HepG2 (cell line): ENCODE results near the gene NCAM2. TPM values are rescaled to one million over a fixed set of nuclear protein-coding genes. Genes with fewer than 3 reads are reported as not detected.

Experiments used
- ATAC-seq: fragments of 200-7000 bp; cut with Tn5 transposase; 3 replicates; pipeline ENCODE4 v1.9.1; 2020; ENCODE audit warnings: mild to moderate bottlenecking, moderate library complexity
- BruUV-seq: library from RNA; stranded (reverse); fragments of 400-500 nt; replicated peaks from 2 replicates; lab custom pipeline; 2021; lab: Mats Ljungman, UMichigan
- CTCF ChIA-PET: fragments of 300-600 bp; formaldehyde crosslinking; extraction: SDS; loops from one replicate; lab custom pipeline; 2021; ENCODE audit warnings: low total read pairs, inconsistent platforms, low intra/inter-chr PET ratio; lab: Yijun Ruan, JAX
- POLR2A ChIA-PET: fragments of 350-600 bp; sonication (Branson Sonifier 250); formaldehyde crosslinking; loops from one replicate; lab custom pipeline; 2020; ENCODE audit warnings: antibody characterized with exemption, inconsistent platforms; lab: Yijun Ruan, JAX
- DNase-seq: peaks from one replicate; pipeline ENCODE4 v3.0.0-alpha.2; 2015; ENCODE audit warnings: low spot score
- FAIRE-seq: peaks from 3 replicates; lab custom pipeline; 2011; peaks lifted over from hg19 to GRCh38; lab: Jason Lieb, UNC
- H2AFZ ChIP-seq: one replicate; pipeline ENCODE4 v1.6.1; 2011; ENCODE audit warnings: low read length, inconsistent platforms
- H3K27ac ChIP-seq: fragments of 300-600 bp; 3 replicates; pipeline ENCODE4 v1.8.0; 2011; ENCODE audit warnings: mixed run types, mild to moderate bottlenecking, mixed read lengths, low read length, inconsistent platforms; ENCODE audit not compliant: insufficient read depth; ENCODE audit errors: extremely low read length
- H3K27me3 ChIP-seq, 2 experiments: fragments of 200-600 bp in 1 of 2; 2 replicates in 1 of 2; 3 replicates in 1 of 2; pipeline versions ENCODE4 v1.6.0 to v1.8.0; 2011; ENCODE audit warnings: low read length in 2 of 2, mild to moderate bottlenecking in 2 of 2, moderate library complexity in 2 of 2, inconsistent platforms in 1 of 2; ENCODE audit not compliant: insufficient read depth in 2 of 2, control insufficient read depth in 1 of 2
- H3K36me3 ChIP-seq, 2 experiments: fragments of 200-600 bp in 1 of 2; replicated peaks in 1 of 2; 2 replicates in 1 of 2; 3 replicates in 1 of 2; pipeline versions ENCODE4 v1.5.1 to v1.8.0; 2011; ENCODE audit warnings: low read length in 2 of 2, inconsistent platforms in 1 of 2; ENCODE audit not compliant: insufficient read depth in 2 of 2, control insufficient read depth in 1 of 2
- H3K4me1 ChIP-seq: 2 replicates; pipeline ENCODE4 v1.5.1; 2012; ENCODE audit warnings: low read length, inconsistent platforms; ENCODE audit not compliant: insufficient read depth
- H3K4me2 ChIP-seq: 2 replicates; pipeline ENCODE4 v1.6.0; 2011; ENCODE audit warnings: low read depth, low read length, inconsistent platforms
- H3K4me3 ChIP-seq, 3 experiments: fragments of 200-600 bp in 1 of 3; sonication (generic), shearing (Covaris generic) in 1 of 3; replicated peaks in 1 of 3; 2 replicates each; pipeline ENCODE4 v1.5.1; 2011 to 2016; ENCODE audit warnings: low read length in 3 of 3, inconsistent platforms in 2 of 3, low read depth in 2 of 3, mild to moderate bottlenecking in 2 of 3, control low read depth in 1 of 3, mixed read lengths in 1 of 3; ENCODE audit not compliant: insufficient read depth in 1 of 3
- H3K79me2 ChIP-seq: one replicate; pipeline ENCODE4 v1.6.1; 2011; ENCODE audit warnings: low read length, inconsistent platforms; ENCODE audit not compliant: insufficient read depth
- H3K9ac ChIP-seq: 2 replicates; pipeline ENCODE4 v1.6.0; 2011; ENCODE audit warnings: mild to moderate bottlenecking, low read depth, low read length, inconsistent platforms; ENCODE audit not compliant: insufficient read depth
- H3K9me3 ChIP-seq: 2 replicates; pipeline ENCODE4 v1.5.1; 2012; ENCODE audit warnings: mild to moderate bottlenecking, low read length
- H4K20me1 ChIP-seq: 2 replicates; pipeline ENCODE4 v1.6.0; 2011; ENCODE audit warnings: inconsistent platforms, mild to moderate bottlenecking, low read length, moderate library complexity; ENCODE audit not compliant: insufficient read depth
- AFF4 ChIP-seq: sonication (generic); formaldehyde crosslinking; IDR thresholded peaks from 2 replicates; pipeline ENCODE4 v1.4.0; 2020; ENCODE audit warnings: missing genetic modification reagents
- CCAR2 ChIP-seq: fragments of 200-400 bp; formaldehyde crosslinking; optimal IDR thresholded peaks from 2 replicates; pipeline ENCODE3; 2018; ENCODE audit warnings: low read depth, mild to moderate bottlenecking, low read length, moderate library complexity
- CHD4 ChIP-seq: fragments of 200-600 bp; sonication (generic); IDR thresholded peaks from 2 replicates; pipeline ENCODE4 v1.7.0; 2017; ENCODE audit warnings: mild to moderate bottlenecking, low read length, borderline replicate concordance
- ELF3 ChIP-seq: IDR thresholded peaks from 2 replicates; pipeline ENCODE4 v1.6.1; 2016; ENCODE audit warnings: missing genetic modification reagents, missing compliant biosample characterization
- FOXK1 ChIP-seq: sonication (generic); formaldehyde crosslinking; IDR thresholded peaks from 2 replicates; pipeline ENCODE4 v1.4.0; 2020; ENCODE audit warnings: low read depth, missing genetic modification reagents, borderline replicate concordance
- HMGA1 ChIP-seq: sonication (generic); formaldehyde crosslinking; conservative IDR thresholded peaks from 2 replicates; pipeline ENCODE4 v1.4.0; 2020; ENCODE audit warnings: missing genetic modification reagents
- NFIC ChIP-seq: IDR thresholded peaks from 2 replicates; pipeline ENCODE4 v1.6.1; 2012; ENCODE audit warnings: mild to moderate bottlenecking, low read length, inconsistent platforms
- SMARCE1 ChIP-seq: fragments of 450-650 bp; IDR thresholded peaks from 2 replicates; pipeline ENCODE4 v1.6.1; 2017; ENCODE audit warnings: borderline replicate concordance
- SOX13 ChIP-seq, 3 experiments: fragments of 450-650 bp in 1 of 3; sonication (generic) in 1 of 3; formaldehyde crosslinking in 1 of 3; IDR thresholded peaks in 2 of 3; conservative IDR thresholded peaks in 1 of 3; 2 replicates each; pipeline versions ENCODE4 v1.5.0 to v1.6.1; 2016 to 2020; ENCODE audit warnings: antibody characterized with exemption in 1 of 3, mild to moderate bottlenecking in 1 of 3, missing compliant biosample characterization in 1 of 3, missing genetic modification reagents in 1 of 3, moderate library complexity in 1 of 3
- TMF1 ChIP-seq: sonication (generic); formaldehyde crosslinking; IDR thresholded peaks from 2 replicates; pipeline ENCODE4 v1.8.1; 2022; ENCODE audit warnings: low read depth, missing genetic modification reagents
- ZBTB44 ChIP-seq: sonication (generic); formaldehyde crosslinking; IDR thresholded peaks from 2 replicates; pipeline ENCODE4 v1.4.0; 2020; ENCODE audit warnings: missing genetic modification reagents
- ZNF34 ChIP-seq: sonication (generic); formaldehyde crosslinking; IDR thresholded peaks from 2 replicates; pipeline ENCODE4 v1.4.0; 2020; ENCODE audit warnings: mild to moderate bottlenecking, missing genetic modification reagents, borderline replicate concordance
- ZNF746 ChIP-seq: sonication (generic); formaldehyde crosslinking; IDR thresholded peaks from 2 replicates; pipeline ENCODE4 v1.8.0; 2022; ENCODE audit warnings: mild to moderate bottlenecking, missing genetic modification reagents
- WGBS: methylation state at CpG from one replicate; pipeline ENCODE4 v1.1.6; 2017; ENCODE audit warnings: low lambda C conversion rate; 5-methylcytosine and 5-hydroxymethylcytosine counted together
- in situ Hi-C: cut with HindIII; loops from 2 replicates; pipeline ENCODE4 v1.10.0; 2017; ENCODE audit warnings: low pct_unique_long_range_greater_than_20kb; ENCODE audit not compliant: extremely low pct_ligation_motif_present
- intact Hi-C: fragments of 100-400 bp; cut with micrococcal nuclease; formaldehyde crosslinking; loops from one replicate; pipeline ENCODE4 v1.10.0; 2022; ENCODE audit not compliant: unreplicated experiment
- polyA plus RNA-seq, 8 experiments: library from polyadenylated mRNA; depleted of rRNA in 3 of 8; stranded (reverse) in 7 of 8; unstranded in 1 of 8; fragments of >200 nt; fragmentation: Illumina TruSeq in 4 of 8; extraction: Trizol in 4 of 8; gene quantifications; 2 replicates each; pipeline versions ENCODE4 v1.2.1 to v1.2.3, GENCODE V29; 2011 to 2016; ENCODE audit warnings: low read depth in 4 of 8, missing spikeins in 1 of 8, mixed read lengths in 1 of 8; ENCODE audit not compliant: insufficient read depth in 1 of 8
- total RNA-seq, 5 experiments: library from RNA; depleted of rRNA; stranded (reverse); fragments of >200 nt; fragmentation: Illumina TruSeq; extraction: Trizol; gene quantifications; 2 replicates each; pipeline ENCODE4 v1.2.3, GENCODE V29; 2016; ENCODE audit warnings: low read depth in 1 of 5

NCAM2 gene
- total and polyA plus RNA-seq, 2 of the 13 experiments (the other 11 are each of a cell fraction or from before 2014, with no cell fraction given) = not detected

- no peak for TF ChIP-seq AFF4
- no peak for TF ChIP-seq CHD4
- TF ChIP-seq TMF1 (CRISPR knock-in tag) = no peak
- TF ChIP-seq ELF3 (CRISPR knock-in tag) = no peak
- no peak for TF ChIP-seq NFIC
- no peak for TF ChIP-seq CCAR2
Measured at GRCh38 chr21:21199342-21200102, 201.3 kb downstream of the NCAM2 start (continued).

GRCh38 chr21:21200103-21200938 is 202.1 kb downstream of the NCAM2 start:
- Histone ChIP-seq H3K4me1 (no peaks in the 10 kb centered on the region), H3K27ac (no peak overlapping the region), H2AFZ (no peak overlapping the region), H3K36me3 (no peaks in the 10 kb centered on the region), H3K9me3 (peaks cover 74% of the 10 kb centered on the region), H3K4me3 (no peak overlapping the region), H3K9ac (no peak overlapping the region), H3K4me2 (no peak overlapping the region), H4K20me1 (no peaks in the 10 kb centered on the region), H3K27me3 (no peaks in the 10 kb centered on the region), H3K79me2 (no peaks in the 10 kb centered on the region)
- no TSS peak for BruUV-seq
- intact Hi-C loops (no loop called here), in situ Hi-C loops (no loop called here)
- DNase-seq (no peak), FAIRE-seq (no peak), ATAC-seq (no peak)
- POLR2A ChIA-PET = no interaction called here
- CTCF ChIA-PET = no interaction called here
- 5% methylated on average over 6 of the region's 6 CpGs for WGBS
- TF ChIP-seq SMARCE1 (no peak), ZNF34 (no peak), HMGA1 (no peak), ZBTB44 (CRISPR knock-in tag) (no peak), FOXK1 (CRISPR knock-in tag) (no peak), SOX13 (IDR thresholded peaks at IDR 0.05) (no peak), SOX13 (CRISPR knock-in tag; conservative IDR thresholded peaks at IDR 0.05 in 1 of 2, IDR thresholded peaks at IDR 0.05 in 1 of 2) (no peak), ZNF746 (no peak)
